Activated T-helper 1 cell treated with anti-CD3 and anti-CD28 coated beads, Interleukin-12 subunit alpha, Interleukin-12 subunit beta, Interleukin-2, Interleukin-4 antibody, amounts not matched to agents 30 ng/mL and 10 ng/mL and 1 ng/mL, durations not matched to agents 14 hours and 24 hours and 36 hours (primary cell): Measurements from ENCODE around the gene PRKCG. TPM values are rescaled to one million over a fixed set of nuclear protein-coding genes. Genes with fewer than 3 reads are reported as not detected.
A peak's percentile ranks its signal among the peaks of the same experiment; 100 is the strongest.

ENCODE experiments used
- DNase-seq: peaks from one replicate; pipeline ENCODE4 v3.0.0; 2021; ENCODE audit warnings: low spot score
- H3K27ac Mint-ChIP-seq: one replicate; pipeline ENCODE4 v1.8.0; 2021; ENCODE audit warnings: mild to moderate bottlenecking, mixed read lengths
- H3K27me3 Mint-ChIP-seq: one replicate; pipeline ENCODE4 v1.8.0; 2022; ENCODE audit warnings: mild to moderate bottlenecking, moderate library complexity, mixed read lengths; ENCODE audit not compliant: insufficient read depth
- H3K36me3 Mint-ChIP-seq: one replicate; pipeline ENCODE4 v1.8.0; 2021; ENCODE audit warnings: low read depth, mixed read lengths
- H3K4me1 Mint-ChIP-seq: one replicate; pipeline ENCODE4 v1.8.0; 2021; ENCODE audit warnings: low read depth, mixed read lengths
- H3K4me3 Mint-ChIP-seq: one replicate; pipeline ENCODE4 v1.8.0; 2021; ENCODE audit warnings: mild to moderate bottlenecking, moderate library complexity, mixed read lengths
- H3K9me3 Mint-ChIP-seq: one replicate; pipeline ENCODE4 v1.8.0; 2021; ENCODE audit warnings: mixed read lengths
- intact Hi-C: fragments of 100-400 bp; cut with micrococcal nuclease; formaldehyde crosslinking; loops from one replicate; pipeline ENCODE4 v1.15.1; 2024
- total RNA-seq: library from RNA; stranded (reverse); gene quantifications from 2 replicates; pipeline ENCODE4 v1.2.3, GENCODE V29; 2022

The PRKCG gene
- total RNA-seq, 1 donor from 2014 or later: not detected

DNA sequence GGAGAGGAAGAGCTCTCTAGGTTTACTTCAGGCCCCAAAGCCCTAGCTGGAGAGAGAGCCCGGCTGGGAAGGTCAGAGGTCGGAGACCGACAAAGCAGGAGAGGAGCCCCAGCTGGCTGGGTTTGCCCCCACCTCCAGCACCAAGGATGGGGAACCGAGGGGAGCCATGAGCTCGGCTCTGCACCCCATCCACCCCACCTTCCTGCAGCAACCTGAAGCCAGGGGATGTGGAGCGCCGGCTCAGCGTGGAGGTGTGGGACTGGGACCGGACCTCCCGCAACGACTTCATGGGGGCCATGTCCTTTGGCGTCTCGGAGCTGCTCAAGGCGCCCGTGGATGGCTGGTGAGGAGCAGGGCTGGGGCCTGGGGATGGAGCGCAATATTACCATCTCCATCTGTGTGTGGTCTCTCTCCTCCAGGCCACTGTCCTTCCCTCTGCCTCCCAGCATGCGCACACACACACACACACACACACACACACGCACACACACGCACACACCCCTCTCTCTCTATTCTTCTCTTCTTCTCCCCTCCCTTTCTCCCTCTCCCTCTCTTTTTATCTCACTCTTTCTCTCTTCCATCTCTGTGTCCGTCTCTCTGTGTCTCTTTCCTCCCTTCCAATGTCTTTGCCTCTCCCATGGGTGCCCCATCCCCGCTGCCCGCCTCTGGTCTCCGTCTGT lies 10.4 kb downstream of the PRKCG start:
- Mint-ChIP-seq H3K4me1 (peaks cover 5% of the 10 kb centered on the region), H3K9me3 (no peaks in the 10 kb centered on the region), H3K27me3 (peaks cover 12% of the 10 kb centered on the region), H3K36me3 (no peaks in the 10 kb centered on the region), H3K4me3 (no peak overlapping the region), H3K27ac (no peak overlapping the region)
- intact Hi-C loops: no loop called here
- DNase-seq: no peak

DNA sequence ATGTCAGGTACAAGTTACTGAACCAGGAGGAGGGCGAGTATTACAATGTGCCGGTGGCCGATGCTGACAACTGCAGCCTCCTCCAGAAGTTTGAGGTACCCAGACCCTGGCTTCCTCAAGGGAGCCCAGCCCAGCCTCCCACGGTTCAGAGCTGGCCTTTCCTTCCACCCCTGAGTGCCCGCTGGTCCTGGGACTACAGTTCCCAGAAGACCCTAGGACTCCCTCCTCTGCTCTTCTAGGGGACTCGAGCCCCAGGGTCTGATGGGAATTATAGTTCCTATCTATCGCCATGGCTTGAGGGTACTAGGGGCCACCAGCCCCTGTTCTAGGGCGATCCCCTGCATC lies 11.0 kb downstream of the PRKCG start:
- H3K27me3 Mint-ChIP-seq: peaks cover 12% of the 10 kb centered on the region
- H3K27ac Mint-ChIP-seq: no peak overlapping the region
- no peaks in the 10 kb centered on the region for H3K9me3 Mint-ChIP-seq
- intact Hi-C loops: no loop called here
- no peaks in the 10 kb centered on the region for H3K36me3 Mint-ChIP-seq
- peaks cover 5% of the 10 kb centered on the region for H3K4me1 Mint-ChIP-seq
- H3K4me3 Mint-ChIP-seq: no peak overlapping the region
- no peak for DNase-seq

DNA sequence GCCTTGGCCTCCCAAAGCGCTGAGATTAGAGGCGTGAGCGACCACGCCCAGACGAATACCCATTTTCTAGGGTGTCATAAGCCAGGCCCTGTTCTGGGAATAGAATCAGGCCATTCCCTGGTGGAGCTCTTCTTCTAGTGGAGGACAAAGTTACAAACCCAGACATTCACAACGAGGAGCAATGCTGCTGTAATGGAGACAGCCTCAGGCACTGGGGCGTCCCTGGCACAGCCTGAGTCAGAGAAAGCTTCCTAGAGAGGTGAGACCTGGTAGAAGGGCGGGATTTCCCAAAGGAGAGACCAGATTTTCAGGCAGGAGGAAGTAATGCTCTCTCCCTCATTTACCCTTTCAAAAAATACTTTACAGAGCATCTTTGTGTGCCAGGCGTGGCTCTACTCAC lies 12.7 kb downstream of the PRKCG start:
- Mint-ChIP-seq H3K4me3 (no peak overlapping the region), H3K27ac (no peak overlapping the region), H3K27me3 (peaks cover 14% of the 10 kb centered on the region), H3K9me3 (no peaks in the 10 kb centered on the region), H3K36me3 (no peaks in the 10 kb centered on the region), H3K4me1 (peaks cover 5% of the 10 kb centered on the region)
- intact Hi-C loops: loop anchor here (5.0 kb wide), 1 partner anchor 813 kb away; no protein-coding TSS in a partner anchor
- DNase-seq: no peak

DNA sequence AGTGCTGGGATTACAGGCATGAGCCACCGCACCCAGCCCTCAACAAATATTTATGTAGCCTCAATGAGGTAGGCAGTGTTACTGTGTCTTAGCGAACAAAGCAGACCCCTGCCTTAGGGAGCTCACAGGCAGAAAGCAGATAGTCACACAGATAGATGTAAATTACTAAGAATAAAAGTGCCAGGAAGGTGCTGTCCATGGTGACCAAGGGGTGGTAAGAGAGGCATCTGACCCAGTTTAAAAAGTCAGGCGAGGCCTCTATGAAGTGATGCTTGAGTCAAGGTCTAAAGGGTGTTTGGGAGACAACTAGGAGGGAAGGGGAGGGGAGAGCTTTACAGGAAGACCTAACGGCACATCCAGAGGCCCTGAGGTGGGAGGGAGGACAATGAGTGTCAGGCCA lies 14.7 kb downstream of the PRKCG start:
- Mint-ChIP-seq H3K36me3 (no peaks in the 10 kb centered on the region), H3K4me1 (no peaks in the 10 kb centered on the region), H3K4me3 (no peak overlapping the region), H3K9me3 (no peaks in the 10 kb centered on the region), H3K27me3 (peaks cover 10% of the 10 kb centered on the region), H3K27ac (no peak overlapping the region)
- intact Hi-C loops: loop anchor here (5.0 kb wide), 1 partner anchor 811 kb away; no protein-coding TSS in a partner anchor
- DNase-seq: no peak

DNA sequence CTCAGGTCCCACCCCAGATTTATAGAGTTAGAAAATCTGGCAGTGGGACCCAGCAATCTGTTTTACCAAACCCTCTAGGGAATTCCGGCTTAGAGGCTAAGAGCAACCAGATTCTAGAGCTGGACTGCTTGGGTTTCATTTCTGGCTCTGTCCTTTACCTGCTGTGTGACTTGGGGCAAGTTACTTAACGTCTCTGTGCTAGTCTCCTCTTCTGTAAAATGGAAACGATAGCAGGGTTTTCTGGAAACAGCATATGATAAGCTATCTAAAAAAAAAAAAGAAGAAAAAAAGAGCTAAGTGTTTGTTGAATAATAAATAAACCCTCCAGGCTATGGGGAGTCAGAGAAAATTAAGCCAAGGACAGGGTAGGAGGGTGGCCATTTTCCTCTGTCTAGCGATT lies 15.5 kb downstream of the PRKCG start:
- DNase-seq: no peak
- Mint-ChIP-seq H3K4me1 (no peaks in the 10 kb centered on the region), H3K27ac (no peak overlapping the region), H3K4me3 (no peak overlapping the region), H3K27me3 (peaks cover 8% of the 10 kb centered on the region), H3K36me3 (no peaks in the 10 kb centered on the region), H3K9me3 (no peaks in the 10 kb centered on the region)
- intact Hi-C loops: loop anchor here (5.0 kb wide), 1 partner anchor 810 kb away; no protein-coding TSS in a partner anchor

DNA sequence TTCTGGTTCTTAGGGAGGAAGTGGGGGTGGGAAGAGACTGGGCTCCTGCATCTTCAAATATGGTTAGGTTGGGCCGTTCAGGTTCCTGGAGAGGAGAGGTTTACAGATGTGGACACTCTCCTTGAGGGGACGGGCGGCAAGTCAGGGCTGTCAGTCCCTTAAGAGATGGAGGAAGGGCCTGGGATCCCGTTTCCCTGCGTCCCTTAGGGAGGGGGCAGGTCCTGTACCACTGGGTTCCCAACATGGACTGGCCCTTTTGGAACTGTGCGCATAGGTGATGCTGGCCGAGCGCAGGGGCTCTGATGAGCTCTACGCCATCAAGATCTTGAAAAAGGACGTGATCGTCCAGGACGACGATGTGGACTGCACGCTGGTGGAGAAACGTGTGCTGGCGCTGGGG lies 16.2 kb downstream of the PRKCG start:
- H3K27ac Mint-ChIP-seq: no peak overlapping the region
- no peak overlapping the region for H3K4me3 Mint-ChIP-seq
- H3K27me3 Mint-ChIP-seq: peaks cover 6% of the 10 kb centered on the region
- H3K9me3 Mint-ChIP-seq: no peaks in the 10 kb centered on the region
- H3K4me1 Mint-ChIP-seq: no peaks in the 10 kb centered on the region
- no peaks in the 10 kb centered on the region for H3K36me3 Mint-ChIP-seq
- intact Hi-C loops: loop anchor here (5.0 kb wide), 1 partner anchor 809 kb away; no protein-coding TSS in a partner anchor
- DNase-seq: no peak

DNA sequence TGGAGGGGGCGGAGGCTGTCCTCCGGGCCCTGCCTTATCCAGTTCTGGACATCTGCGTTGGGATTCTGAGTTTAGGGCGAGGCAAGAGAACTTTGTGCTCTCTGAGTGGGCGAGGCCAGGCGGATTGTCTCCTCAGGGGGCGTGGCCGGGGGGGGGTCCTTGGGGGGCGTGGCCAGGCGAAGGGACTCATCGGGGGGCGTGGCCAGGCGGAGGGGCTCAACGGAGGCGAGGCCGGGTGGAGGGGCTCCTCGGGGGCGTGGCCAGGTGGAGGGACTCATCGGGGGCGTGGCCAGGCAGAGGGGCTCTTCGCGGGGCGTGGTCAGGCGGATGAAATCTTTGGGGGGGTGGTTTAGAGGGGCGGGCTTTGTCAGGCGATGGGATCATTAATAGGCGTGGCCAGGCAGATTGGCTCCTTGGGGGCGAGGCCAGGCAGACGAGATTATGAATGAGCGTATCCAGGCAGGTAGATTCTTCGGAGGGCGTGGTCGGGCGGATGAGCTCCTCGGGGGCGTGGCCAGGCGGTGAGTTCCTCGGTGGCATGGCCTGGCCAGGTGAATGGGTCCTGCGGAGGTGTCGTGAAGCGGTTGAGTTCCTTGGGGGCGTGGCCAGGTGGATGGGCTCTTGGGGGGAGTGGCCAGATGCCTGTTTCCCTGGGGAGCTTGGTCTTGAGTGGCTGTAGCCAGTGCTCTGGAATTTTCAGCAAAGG lies 16.8 kb downstream of the PRKCG start:
- intact Hi-C loops: loop anchor here (5.0 kb wide), 1 partner anchor 809 kb away; no protein-coding TSS in a partner anchor
- no peak for DNase-seq
- Mint-ChIP-seq H3K9me3 (no peaks in the 10 kb centered on the region), H3K36me3 (no peaks in the 10 kb centered on the region), H3K4me1 (no peaks in the 10 kb centered on the region), H3K27ac (no peak overlapping the region), H3K4me3 (no peak overlapping the region), H3K27me3 (peaks cover 6% of the 10 kb centered on the region)

DNA sequence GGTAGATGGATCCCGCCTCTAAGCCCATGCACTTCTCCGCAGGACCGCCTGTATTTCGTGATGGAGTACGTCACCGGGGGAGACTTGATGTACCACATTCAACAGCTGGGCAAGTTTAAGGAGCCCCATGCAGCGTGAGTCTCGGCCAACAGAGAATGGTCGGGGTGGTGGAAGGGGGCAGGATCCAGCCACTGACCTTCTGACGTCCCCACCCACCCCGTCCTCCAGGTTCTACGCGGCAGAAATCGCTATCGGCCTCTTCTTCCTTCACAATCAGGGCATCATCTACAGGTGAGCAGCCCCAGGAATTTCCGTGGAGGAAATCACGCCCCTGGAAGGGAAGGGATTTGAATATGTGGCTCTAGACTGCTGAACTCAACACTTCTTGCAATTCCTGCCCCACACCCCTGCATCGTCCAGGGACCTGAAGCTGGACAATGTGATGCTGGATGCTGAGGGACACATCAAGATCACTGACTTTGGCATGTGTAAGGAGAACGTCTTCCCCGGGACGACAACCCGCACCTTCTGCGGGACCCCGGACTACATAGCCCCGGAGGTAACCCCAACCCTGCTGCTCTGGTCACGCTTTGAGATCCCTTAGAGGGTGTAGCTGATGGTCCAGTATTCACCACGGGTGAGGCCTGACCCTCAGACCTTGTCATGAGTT lies 18.3 kb downstream of the PRKCG start:
- H3K4me3 Mint-ChIP-seq: no peak overlapping the region
- no peak overlapping the region for H3K27ac Mint-ChIP-seq
- H3K27me3 Mint-ChIP-seq: peaks cover 9% of the 10 kb centered on the region
- intact Hi-C loops: no loop called here
- H3K36me3 Mint-ChIP-seq: no peaks in the 10 kb centered on the region
- no peaks in the 10 kb centered on the region for H3K9me3 Mint-ChIP-seq
- DNase-seq: no peak
- peaks cover 7% of the 10 kb centered on the region for H3K4me1 Mint-ChIP-seq

DNA sequence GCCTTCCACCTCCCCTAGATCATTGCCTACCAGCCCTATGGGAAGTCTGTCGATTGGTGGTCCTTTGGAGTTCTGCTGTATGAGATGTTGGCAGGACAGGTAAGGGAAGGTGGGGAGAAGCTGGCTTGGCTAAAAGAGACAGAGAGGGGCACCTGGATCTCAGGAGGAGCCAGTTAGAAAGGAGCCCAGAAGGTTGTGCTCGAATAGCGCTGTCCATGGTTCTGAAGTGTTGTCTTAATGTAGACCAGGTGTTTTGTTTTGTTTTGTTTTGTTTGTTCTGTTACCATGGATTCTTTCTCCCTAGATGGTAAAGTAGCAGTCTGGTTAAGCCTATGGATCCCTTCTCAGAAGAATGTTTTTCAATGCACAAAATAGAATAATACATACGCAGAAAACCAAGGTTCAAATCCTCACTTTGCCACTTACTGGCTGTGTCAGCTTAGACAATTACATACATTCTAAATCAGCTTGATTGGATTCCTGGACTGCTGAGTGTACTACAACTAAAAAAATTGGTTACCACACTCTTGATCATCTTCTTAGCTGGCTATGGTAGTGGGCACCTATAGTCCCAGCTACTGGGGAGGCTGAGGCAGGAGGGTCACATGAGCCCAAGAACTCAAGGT lies 21.2 kb downstream of the PRKCG start:
- Mint-ChIP-seq H3K9me3 (no peaks in the 10 kb centered on the region), H3K36me3 (peaks cover 3% of the 10 kb centered on the region), H3K4me3 (no peak overlapping the region), H3K27ac (no peak overlapping the region), H3K27me3 (peaks cover 25% of the 10 kb centered on the region), H3K4me1 (peaks cover 17% of the 10 kb centered on the region)
- intact Hi-C loops: no loop called here
- peak; percentile 36 for DNase-seq

DNA sequence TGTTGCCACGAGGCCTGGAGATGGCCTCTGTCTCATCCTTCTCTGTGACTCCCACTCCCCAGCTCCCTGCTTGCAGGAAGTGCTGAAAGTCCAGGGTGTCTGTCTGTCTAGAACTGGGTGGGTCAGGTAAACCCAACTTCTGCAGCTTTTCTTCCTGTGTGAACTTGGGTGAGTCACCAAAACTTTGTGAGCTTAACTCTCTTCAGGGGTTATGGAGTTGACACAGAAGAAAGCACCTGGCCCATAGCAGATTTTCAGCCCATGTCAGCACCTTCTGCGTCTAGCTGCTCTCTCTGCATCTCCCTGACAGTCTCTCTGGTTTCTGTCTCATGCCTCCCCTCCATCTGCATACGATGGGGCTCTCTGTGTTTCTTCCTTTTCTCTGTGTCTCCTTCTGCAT lies 22.9 kb downstream of the PRKCG start:
- DNase-seq: no peak
- intact Hi-C loops: loop anchor here (1.0 to 5.0 kb wide), 2 partner anchors 15 to 117 kb away; no protein-coding TSS in a partner anchor
- H3K9me3 Mint-ChIP-seq: no peaks in the 10 kb centered on the region
- H3K27me3 Mint-ChIP-seq: peaks cover 35% of the 10 kb centered on the region
- H3K4me3 Mint-ChIP-seq: no peak overlapping the region
- H3K36me3 Mint-ChIP-seq: peaks cover 6% of the 10 kb centered on the region
- peaks cover 23% of the 10 kb centered on the region for H3K4me1 Mint-ChIP-seq
- H3K27ac Mint-ChIP-seq: no peak overlapping the region

DNA sequence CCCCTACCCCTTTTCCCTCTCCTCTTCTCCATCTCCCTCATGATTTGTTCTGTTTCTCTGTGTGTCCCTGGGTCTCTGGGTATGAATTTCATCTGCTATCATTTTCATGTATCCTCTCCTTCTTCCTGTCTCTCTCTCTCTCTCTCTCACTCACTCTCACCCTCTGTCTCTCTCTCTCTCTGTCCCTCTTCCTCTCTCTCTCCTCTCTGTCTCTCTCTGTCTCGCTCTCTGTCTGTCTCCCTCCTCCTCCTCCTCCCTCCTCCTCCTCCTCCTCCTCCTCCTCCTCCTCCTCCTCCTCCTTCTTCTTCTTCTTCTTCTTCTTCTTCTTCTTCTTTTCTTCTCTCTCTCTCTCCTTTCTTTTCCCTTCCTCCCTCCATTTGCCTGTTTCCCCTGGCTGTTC lies 23.8 kb downstream of the PRKCG start:
- peaks cover 43% of the 10 kb centered on the region for H3K27me3 Mint-ChIP-seq
- H3K9me3 Mint-ChIP-seq: no peaks in the 10 kb centered on the region
- DNase-seq: no peak
- no peak overlapping the region for H3K4me3 Mint-ChIP-seq
- H3K4me1 Mint-ChIP-seq: peaks cover 23% of the 10 kb centered on the region
- intact Hi-C loops: loop anchor here (1.0 to 5.0 kb wide), 3 partner anchors 15 to 117 kb away; no protein-coding TSS in a partner anchor
- H3K36me3 Mint-ChIP-seq: peaks cover 6% of the 10 kb centered on the region
- no peak overlapping the region for H3K27ac Mint-ChIP-seq

DNA sequence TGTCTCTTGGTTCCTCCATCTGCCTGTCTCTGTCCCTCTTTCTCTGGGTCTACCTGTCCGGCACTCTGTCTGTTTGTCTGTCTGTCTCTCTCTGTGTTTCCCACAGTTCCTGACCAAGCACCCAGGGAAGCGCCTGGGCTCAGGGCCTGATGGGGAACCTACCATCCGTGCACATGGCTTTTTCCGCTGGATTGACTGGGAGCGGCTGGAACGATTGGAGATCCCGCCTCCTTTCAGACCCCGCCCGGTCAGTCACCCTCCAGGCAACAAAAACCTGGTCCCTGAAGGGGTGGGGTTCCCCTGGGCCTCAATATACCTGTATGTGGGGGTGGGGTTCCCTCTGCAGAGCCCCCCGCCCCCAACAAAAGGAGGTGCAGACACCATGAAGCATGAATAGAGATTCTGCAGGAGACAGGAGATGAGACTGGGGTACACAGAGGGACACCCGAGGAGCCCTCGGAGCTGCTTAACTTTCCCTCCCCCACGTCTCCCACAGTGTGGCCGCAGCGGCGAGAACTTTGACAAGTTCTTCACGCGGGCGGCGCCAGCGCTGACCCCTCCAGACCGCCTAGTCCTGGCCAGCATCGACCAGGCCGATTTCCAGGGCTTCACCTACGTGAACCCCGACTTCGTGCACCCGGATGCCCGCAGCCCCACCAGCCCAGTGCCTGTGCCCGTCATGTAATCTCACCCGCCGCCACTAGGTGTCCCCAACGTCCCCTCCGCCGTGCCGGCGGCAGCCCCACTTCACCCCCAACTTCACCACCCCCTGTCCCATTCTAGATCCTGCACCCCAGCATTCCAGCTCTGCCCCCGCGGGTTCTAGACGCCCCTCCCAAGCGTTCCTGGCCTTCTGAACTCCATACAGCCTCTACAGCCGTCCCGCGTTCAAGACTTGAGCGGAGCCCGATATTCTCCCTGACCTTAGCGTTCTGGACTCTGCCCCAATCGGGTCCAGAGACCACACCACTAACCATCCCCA lies 24.5 kb downstream of the PRKCG start:
- Mint-ChIP-seq H3K27ac (no peak overlapping the region), H3K27me3 (peaks cover 48% of the 10 kb centered on the region), H3K4me1 (peaks cover 23% of the 10 kb centered on the region), H3K4me3 (peak overlapping the region; percentile 45), H3K36me3 (peaks cover 6% of the 10 kb centered on the region), H3K9me3 (no peaks in the 10 kb centered on the region)
- intact Hi-C loops: loop anchor here (2.0 to 5.0 kb wide), 2 partner anchors 64 to 116 kb away; no protein-coding TSS in a partner anchor
- DNase-seq: peak; percentile 62
